Upper lobe of left lung (tissue), 4 donors: ENCODE measurements around the gene TEAD2.

ENCODE experiments used
- EP300 ChIP-seq, 4 donors: sonication (generic); formaldehyde crosslinking; IDR thresholded peaks; one replicate each; pipeline ENCODE4 v1.5.1; 2017; ENCODE audit warnings: antibody characterized with exemption in 4 of 4, control low read depth in 2 of 4
- TF ChIP-seq, protein P1 (sequence below), 6 experiments: fragments of 450-650 bp in 4 of 6; fragments of 200-600 bp in 2 of 6; sonication (generic) in 2 of 6; IDR thresholded peaks; one replicate each; pipeline ENCODE4 v1.5.1; 2016 to 2019; ENCODE audit warnings: antibody characterized with exemption in 6 of 6

GRCh38 chr19:49326165-49326704 lies 36.0 kb downstream of the TEAD2 start:
- TF ChIP-seq, protein P1, sequence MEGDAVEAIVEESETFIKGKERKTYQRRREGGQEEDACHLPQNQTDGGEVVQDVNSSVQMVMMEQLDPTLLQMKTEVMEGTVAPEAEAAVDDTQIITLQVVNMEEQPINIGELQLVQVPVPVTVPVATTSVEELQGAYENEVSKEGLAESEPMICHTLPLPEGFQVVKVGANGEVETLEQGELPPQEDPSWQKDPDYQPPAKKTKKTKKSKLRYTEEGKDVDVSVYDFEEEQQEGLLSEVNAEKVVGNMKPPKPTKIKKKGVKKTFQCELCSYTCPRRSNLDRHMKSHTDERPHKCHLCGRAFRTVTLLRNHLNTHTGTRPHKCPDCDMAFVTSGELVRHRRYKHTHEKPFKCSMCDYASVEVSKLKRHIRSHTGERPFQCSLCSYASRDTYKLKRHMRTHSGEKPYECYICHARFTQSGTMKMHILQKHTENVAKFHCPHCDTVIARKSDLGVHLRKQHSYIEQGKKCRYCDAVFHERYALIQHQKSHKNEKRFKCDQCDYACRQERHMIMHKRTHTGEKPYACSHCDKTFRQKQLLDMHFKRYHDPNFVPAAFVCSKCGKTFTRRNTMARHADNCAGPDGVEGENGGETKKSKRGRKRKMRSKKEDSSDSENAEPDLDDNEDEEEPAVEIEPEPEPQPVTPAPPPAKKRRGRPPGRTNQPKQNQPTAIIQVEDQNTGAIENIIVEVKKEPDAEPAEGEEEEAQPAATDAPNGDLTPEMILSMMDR (IDR thresholded peaks at IDR 0.05), result no peak
- no peak for TF ChIP-seq EP300 (IDR thresholded peaks at IDR 0.05)
